Tibial nerve (tissue), 4 donors: ENCODE measurements around the gene AP1B1.
"Not testable (repeated sequence)": the region's sequence is repeated elsewhere in the genome, so short reads cannot be mapped to it uniquely, and the experiment has no call there.

Experiments
- EP300 ChIP-seq, 2 donors: sonication (generic); formaldehyde crosslinking; IDR thresholded peaks; one replicate each; pipeline ENCODE4 v1.6.1; 2017; ENCODE audit warnings: antibody characterized with exemption in 2 of 2, mild to moderate bottlenecking in 1 of 2
- POLR2A ChIP-seq, 2 donors: fragments of 450-650 bp; IDR thresholded peaks; one replicate each; pipeline ENCODE4 v1.6.1; 2017; ENCODE audit warnings: antibody characterized with exemption in 2 of 2, mild to moderate bottlenecking in 2 of 2, moderate library complexity in 2 of 2
- TF ChIP-seq, protein P1 (sequence below), 5 experiments: fragments of 200-600 bp in 3 of 5; fragments of 450-650 bp in 2 of 5; sonication (generic) in 3 of 5; IDR thresholded peaks; one replicate each; pipeline ENCODE4 v1.5.1; 2016 to 2019; ENCODE audit warnings: antibody characterized with exemption in 5 of 5, mild to moderate bottlenecking in 3 of 5, moderate library complexity in 2 of 5

- not testable (repeated sequence) for TF ChIP-seq POLR2A, EP300 (IDR thresholded peaks at IDR 0.05)
- TF ChIP-seq, protein P1, sequence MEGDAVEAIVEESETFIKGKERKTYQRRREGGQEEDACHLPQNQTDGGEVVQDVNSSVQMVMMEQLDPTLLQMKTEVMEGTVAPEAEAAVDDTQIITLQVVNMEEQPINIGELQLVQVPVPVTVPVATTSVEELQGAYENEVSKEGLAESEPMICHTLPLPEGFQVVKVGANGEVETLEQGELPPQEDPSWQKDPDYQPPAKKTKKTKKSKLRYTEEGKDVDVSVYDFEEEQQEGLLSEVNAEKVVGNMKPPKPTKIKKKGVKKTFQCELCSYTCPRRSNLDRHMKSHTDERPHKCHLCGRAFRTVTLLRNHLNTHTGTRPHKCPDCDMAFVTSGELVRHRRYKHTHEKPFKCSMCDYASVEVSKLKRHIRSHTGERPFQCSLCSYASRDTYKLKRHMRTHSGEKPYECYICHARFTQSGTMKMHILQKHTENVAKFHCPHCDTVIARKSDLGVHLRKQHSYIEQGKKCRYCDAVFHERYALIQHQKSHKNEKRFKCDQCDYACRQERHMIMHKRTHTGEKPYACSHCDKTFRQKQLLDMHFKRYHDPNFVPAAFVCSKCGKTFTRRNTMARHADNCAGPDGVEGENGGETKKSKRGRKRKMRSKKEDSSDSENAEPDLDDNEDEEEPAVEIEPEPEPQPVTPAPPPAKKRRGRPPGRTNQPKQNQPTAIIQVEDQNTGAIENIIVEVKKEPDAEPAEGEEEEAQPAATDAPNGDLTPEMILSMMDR (IDR thresholded peaks at IDR 0.05) = not testable (repeated sequence)
Observed at GRCh38 chr22:29376705-29377104, 11.7 kb downstream of the AP1B1 start.
